GM18507 (cell line): Measurements from ENCODE around the gene EPHA7.

ENCODE experiments used
- DNase-seq: peaks from one replicate; pipeline ENCODE4 v3.0.0; 2011; ENCODE audit warnings: low read depth; ENCODE audit not compliant: insufficient read length; ENCODE audit errors: extremely low spot score
- FAIRE-seq: peaks from 2 replicates; lab custom pipeline; 2011; peaks lifted over from hg19 to GRCh38; lab: Jason Lieb, UNC

Gene EPHA7

GRCh38 chr6:93272211-93272610, 147.1 kb downstream of the EPHA7 start:
- no peak for FAIRE-seq
- no peak for DNase-seq

DNA sequence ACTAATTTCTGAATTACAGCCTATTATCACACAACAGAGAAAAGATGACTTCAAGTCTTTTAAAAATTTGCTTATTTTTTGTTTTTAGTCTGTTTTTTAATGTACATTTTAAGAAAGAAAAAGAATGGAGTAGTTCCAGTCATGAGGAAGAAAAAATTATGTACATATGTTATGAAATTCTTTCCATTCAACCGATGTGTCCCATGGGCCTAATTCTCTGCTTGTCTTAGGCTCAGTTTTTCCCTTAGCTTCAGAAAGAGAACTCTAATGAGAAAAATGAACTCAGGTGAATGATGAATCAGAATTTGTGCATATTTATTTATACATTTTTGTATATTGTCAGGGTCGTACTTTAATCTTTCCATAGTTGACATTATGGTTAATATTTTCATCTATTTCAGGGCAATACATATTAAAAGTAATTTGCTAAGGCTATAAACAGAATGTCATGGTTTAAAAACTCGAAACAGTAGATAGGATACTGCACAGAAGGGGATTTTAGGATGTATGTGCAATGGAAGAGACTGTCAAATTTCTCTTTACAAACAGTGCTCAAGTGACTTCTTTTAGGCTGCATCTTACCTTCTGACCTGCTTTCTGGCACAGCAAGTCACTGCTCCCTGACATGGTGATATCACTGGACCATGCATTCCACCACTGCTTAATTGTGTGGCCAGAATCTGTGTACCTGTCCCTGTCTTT, 153.1 kb downstream of the EPHA7 start:
- no peak for FAIRE-seq
- DNase-seq: no peak

DNA sequence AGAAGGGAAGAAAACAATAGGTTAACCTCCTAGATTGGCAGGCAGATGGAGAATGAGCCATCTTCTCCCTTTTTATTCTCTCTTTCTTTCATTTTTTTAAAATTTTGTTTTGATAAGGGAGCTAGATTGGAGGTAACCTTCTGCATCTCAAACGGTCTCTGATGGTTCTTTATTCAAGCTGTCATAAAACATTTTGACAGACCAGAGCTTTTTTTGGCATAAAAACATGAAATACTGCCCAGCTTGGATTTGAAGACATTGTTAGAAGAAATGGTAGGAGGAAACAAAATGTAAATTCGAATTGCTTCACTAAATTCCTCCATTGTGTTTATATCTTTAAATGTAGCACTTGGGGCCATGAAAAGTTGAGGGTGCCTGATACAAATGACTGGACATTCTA, 158.5 kb downstream of the EPHA7 start:
- DNase-seq (no peak), FAIRE-seq (no peak)

GRCh38 chr6:93259332-93259731, 160.0 kb downstream of the EPHA7 start:
- DNase-seq (no peak), FAIRE-seq (no peak)

- DNase-seq (no peak), FAIRE-seq (no peak)
Measured at GRCh38 chr6:93252930-93253329, 166.4 kb downstream of the EPHA7 start.

DNA sequence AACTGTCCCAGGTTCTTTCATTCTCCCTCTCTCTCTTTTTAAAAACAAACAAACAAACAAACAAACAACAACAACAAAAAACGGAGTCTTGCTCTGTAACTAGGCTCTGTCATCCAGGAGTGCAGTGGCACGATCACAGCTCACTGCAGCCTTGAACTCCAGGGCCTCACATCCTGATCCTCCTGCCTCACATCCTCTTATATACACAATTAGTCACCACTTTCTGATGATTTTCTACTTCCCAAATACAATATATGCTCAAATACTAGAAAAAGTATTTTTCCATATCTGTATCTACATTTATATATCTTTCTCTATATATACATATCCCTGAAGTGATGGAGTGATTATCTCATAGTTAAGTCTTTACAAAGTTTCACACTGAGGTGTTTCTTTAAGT, 170.7 kb downstream of the EPHA7 start:
- DNase-seq: no peak
- no peak for FAIRE-seq

GRCh38 chr6:93243231-93243778, 176.1 kb downstream of the EPHA7 start:
- FAIRE-seq (no peak), DNase-seq (no peak)

DNA sequence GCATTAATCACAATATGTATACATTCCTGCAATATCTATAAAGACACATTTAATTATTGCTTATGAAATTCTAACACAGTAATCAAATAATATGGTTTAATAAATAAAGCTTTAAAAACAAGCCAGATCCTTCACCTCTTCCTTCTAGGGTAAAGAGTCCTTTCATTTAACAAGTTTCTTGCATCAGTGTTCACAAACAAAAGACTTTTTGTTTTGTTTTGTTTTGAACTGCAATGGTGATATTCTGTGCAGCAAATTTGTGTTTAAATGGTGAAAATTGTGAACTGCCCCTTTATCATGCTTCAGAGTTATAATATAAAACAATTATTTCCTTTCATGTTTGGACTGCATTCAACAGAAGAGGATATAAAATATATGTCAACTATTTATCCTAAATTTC, 177.3 kb downstream of the EPHA7 start:
- FAIRE-seq (no peak), DNase-seq (no peak)

DNA sequence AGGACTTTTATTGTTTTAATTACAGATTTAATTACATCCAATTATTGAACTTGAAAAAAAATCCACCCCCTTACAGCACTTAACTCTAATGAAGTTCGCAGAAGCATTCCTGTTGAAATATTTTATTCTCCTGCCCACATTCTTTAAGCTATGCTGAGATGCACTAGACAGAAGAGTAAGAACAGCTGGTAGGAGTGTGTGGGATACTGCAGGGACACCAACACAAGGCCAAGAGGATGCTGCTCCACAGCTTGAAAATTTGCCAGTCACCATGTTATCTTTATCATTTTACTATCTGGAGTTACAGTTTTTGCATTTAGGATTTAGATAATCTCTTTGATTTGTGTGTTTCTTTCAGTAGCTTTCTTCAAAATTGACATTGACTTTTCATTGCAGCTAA, 180.7 kb downstream of the EPHA7 start:
- no peak for FAIRE-seq
- DNase-seq: no peak

GRCh38 chr6:93235775-93236174, 183.6 kb downstream of the EPHA7 start:
- no peak for FAIRE-seq
- no peak for DNase-seq

- FAIRE-seq (no peak), DNase-seq (no peak)
Measured at GRCh38 chr6:93226822-93227221, 192.5 kb downstream of the EPHA7 start.

GRCh38 chr6:93222071-93222851, 197.1 kb downstream of the EPHA7 start:
- no peak for FAIRE-seq
- DNase-seq: no peak

DNA sequence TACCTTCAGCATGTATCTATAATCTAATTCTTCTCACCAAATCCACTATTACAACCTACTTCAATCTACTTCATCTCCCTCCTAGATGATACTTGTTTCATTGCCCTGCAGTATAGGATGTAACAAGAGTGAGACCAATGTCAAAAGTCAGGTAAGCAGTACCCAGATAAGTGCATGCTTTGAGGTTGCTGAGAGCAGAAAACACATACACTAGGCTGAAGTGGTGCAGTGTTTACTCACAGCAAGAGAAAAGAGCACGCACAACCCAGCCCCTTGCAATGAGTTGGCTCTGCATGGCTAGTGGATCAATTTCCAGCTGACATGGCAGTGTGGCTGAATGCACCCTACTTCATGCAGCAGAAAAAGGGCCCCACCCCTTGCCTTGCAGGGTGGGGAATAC, 199.9 kb downstream of the EPHA7 start:
- no peak for FAIRE-seq
- DNase-seq: no peak

DNA sequence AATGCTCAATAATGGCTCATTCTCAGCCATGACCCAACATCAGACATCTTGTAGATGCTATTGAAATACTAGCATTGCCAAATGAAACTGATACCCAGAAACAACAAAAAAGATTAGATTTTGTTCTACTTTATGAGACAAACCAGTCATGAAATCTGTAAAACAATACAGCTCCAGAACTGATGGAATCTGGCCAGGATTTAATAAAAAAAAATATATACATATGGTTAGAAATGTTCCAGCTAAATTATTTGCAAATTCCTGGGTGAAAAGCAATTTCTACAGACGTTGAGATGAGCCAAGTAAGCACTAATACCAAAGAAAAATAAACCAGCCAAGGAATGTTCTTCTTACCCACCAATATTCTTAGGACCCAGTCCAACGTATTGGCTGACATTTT, 201.3 kb downstream of the EPHA7 start:
- no peak for FAIRE-seq

DNA sequence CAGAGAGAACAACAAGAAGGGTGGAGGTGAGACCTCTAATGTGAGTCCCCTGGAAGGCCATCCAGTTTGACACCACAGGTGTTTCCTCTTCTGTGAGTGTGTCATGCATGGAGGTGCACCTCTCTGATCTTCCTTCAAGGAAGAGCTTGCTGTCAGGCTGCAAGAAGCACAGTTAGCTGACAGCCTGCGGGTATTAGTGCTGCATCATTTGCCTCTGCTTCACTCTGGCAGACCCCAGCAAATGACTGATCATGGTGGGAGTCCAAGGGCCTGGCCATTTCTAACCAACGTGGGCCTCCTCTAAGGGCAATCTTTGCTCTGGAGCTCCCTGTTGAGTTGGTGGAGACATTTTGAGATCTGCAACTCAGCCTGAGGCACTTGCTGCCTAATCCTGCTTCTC, 206.3 kb downstream of the EPHA7 start:
- FAIRE-seq (no peak), DNase-seq (no peak)

More for the DNA sequence above, 201.3 kb downstream of the EPHA7 start:
- DNase-seq: no peak

- FAIRE-seq (no peak), DNase-seq (no peak)
Measured at GRCh38 chr6:93210908-93211307, 208.5 kb downstream of the EPHA7 start.

DNA sequence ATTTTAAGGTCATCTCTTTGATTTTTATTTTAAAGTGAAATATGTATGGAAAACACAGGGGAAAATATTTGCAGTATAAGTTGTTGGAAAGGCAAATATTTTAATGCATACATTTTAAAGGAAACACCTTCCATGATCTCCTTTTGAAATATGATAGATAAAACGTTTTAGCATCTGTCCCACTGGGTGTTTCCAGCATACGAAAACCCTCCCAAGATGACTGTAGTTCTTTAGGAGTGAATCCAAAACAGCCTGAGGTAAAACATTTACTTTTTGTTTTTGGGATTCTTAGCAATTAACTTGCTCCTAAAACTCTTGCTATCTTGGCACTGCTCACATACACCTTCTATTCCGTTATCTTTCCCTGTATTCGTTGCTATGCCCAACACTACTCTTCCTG, 210.0 kb downstream of the EPHA7 start:
- FAIRE-seq: no peak

GRCh38 chr6:93196406-93196970, 222.9 kb downstream of the EPHA7 start:
- DNase-seq (no peak), FAIRE-seq (no peak)

More for the DNA sequence above, 210.0 kb downstream of the EPHA7 start:
- DNase-seq: no peak

DNA sequence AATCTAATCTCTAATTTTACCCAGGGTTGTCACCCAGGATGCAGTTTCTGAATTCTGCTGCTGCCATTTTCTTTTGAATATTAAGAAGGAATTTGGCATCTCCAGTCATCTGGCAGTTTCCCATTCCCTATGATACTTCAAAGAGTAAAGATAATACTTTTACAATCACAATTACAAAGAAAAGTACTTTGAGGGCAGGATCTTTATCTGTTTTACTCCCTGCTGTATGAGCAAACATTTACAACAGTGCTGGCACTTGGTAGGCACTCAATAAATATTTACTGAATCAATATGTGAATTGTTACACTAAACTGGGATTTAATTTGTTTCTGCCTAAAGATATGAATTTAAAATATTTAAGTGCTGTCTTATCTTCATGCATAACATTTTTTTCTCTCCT, 224.9 kb downstream of the EPHA7 start:
- FAIRE-seq (no peak), DNase-seq (no peak)

DNA sequence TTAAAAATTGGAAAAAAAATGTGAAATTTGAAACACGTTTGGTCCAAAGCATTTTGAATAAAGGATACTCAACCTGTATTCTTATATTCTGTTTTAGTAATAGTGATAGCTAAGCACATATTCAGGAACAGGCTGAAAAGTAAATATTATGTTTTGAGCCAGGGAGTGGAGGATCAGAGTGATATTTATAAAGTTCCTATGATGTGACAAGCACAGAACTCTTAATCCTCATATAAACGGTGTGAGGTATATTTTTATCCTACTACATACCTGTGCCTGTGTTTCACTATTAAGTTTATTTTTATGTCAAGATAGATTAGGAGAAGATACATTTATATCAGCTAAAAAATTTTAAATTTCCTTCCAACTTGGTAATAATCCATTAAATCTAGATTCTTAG, 225.5 kb downstream of the EPHA7 start:
- DNase-seq (no peak), FAIRE-seq (no peak)
